Stimulated activated CD4-positive, alpha-beta T cell treated with anti-CD3 and anti-CD28 coated beads, Interleukin-12 subunit alpha, Interleukin-12 subunit beta, amount 100 ng/mL, for 48 hours (primary cell): ENCODE measurements around the gene CDC42BPA.

Experiments used
- DNase-seq, 3 donors: peaks; one replicate each; pipeline ENCODE4 v3.0.0-alpha.2; 2020; ENCODE audit warnings: low read depth in 2 of 3, low spot score in 1 of 3

CDC42BPA gene

GRCh38 chr1:227335242-227336020 lies 17.1 kb upstream of the CDC42BPA start:
- DNase-seq, result no peak

- no peak for DNase-seq
These were observed 15.1 kb upstream of the CDC42BPA start for GRCh38 chr1:227333423-227333822.

- DNase-seq, result no peak
These were observed 12.2 kb upstream of the CDC42BPA start for GRCh38 chr1:227330279-227331076.

GRCh38 chr1:227328405-227329019 lies 10.2 kb upstream of the CDC42BPA start:
- DNase-seq, result no peak

GRCh38 chr1:227325156-227325555 lies 6.9 kb upstream of the CDC42BPA start:
- DNase-seq, result no peak

GRCh38 chr1:227323967-227324268 lies 5.6 kb upstream of the CDC42BPA start:
- no peak for DNase-seq

GRCh38 chr1:227323171-227323966 lies 5.1 kb upstream of the CDC42BPA start:
- DNase-seq, result no peak

GRCh38 chr1:227322376-227322775 lies 4.1 kb upstream of the CDC42BPA start:
- no peak for DNase-seq

- DNase-seq, result no peak
These were observed 2.7 kb upstream of the CDC42BPA start for GRCh38 chr1:227321035-227321434.

GRCh38 chr1:227320476-227320875 lies 2.2 kb upstream of the CDC42BPA start:
- DNase-seq, result no peak

- no peak for DNase-seq
These were observed 738 bp upstream of the CDC42BPA start for GRCh38 chr1:227318853-227319607.

GRCh38 chr1:227317523-227318015 lies 723 bp downstream of the CDC42BPA start:
- no peak for DNase-seq

GRCh38 chr1:227317011-227317451 lies 1.3 kb downstream of the CDC42BPA start:
- no peak for DNase-seq

GRCh38 chr1:227316456-227316855 lies 1.8 kb downstream of the CDC42BPA start:
- DNase-seq, result no peak

GRCh38 chr1:227315629-227316346 lies 2.5 kb downstream of the CDC42BPA start:
- DNase-seq, result no peak

GRCh38 chr1:227314014-227314848 lies 4.1 kb downstream of the CDC42BPA start:
- DNase-seq, result no peak

GRCh38 chr1:227312361-227313025 lies 5.8 kb downstream of the CDC42BPA start:
- no peak for DNase-seq

GRCh38 chr1:227311389-227312001 lies 6.8 kb downstream of the CDC42BPA start:
- no peak for DNase-seq
